Measurements from ENCODE around the gene KRTAP12-4. TPM values are rescaled to one million over a fixed set of nuclear protein-coding genes. Genes with fewer than 3 reads are reported as not detected.

KRTAP12-4 gene, protein sequence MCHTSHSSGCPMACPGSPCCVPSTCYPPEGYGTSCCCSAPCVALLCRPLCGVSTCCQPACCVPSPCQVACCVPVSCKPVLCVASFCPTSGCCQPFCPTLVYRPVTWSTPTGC
- total RNA-seq = not detected

DNA sequence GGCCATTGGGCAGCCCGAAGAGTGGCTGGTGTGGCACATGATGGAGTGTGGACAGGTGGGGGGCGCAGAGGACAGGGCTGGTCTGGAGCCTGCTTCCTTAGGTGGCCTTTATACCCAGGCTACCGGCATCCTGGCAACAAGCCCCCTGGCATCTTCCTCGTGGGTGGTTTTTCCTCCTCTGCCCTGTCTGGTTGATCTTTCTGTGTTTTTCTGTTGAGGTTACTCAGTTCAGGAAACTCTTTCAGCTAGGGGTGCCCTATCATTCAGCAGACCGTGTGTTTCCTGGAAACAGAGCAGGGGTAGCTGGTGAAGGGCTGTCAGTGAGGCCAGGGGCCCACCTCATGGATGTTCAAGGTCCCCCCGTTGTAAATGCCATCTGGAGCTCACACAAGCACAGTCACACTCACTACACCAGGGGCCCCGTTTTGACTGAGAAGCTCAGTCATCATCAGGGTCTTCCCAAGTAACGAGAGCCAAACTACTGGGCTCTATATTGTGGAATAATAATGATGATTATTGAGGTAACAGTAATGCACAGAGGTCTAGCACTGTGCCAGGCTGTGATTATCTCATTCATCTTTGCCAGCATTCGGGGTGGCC is at the start of gene KRTAP12-4:
Gene KRTAP12-4, minus strand, starts transcription at position 84 of the 600 bp plus-strand sequence. Its CDS starts 45 bp downstream, at position 39.

DNA sequence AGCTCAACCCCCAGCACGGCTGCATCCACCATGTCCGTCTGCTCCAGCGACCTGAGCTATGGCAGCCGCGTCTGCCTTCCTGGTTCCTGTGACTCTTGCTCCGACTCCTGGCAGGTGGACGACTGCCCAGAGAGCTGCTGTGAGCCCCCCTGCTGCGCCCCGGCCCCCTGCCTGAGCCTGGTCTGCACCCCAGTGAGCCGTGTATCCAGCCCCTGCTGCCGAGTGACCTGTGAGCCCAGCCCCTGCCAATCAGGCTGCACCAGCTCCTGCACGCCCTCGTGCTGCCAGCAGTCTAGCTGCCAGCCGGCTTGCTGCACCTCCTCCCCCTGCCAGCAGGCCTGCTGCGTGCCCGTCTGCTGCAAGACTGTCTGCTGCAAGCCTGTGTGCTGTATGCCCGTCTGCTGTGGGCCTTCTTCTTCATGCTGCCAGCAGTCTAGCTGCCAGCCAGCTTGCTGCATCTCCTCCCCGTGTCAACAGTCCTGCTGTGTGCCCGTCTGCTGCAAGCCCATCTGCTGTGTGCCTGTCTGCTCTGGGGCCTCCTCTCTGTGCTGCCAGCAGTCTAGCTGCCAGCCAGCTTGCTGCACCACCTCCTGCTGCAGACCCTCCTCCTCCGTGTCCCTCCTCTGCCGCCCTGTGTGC is 42.8 kb upstream of the KRTAP12-4 start, which contains the start of gene KRTAP10-12:
Gene KRTAP10-12, plus strand, starts transcription at position 1 of the 639 bp plus-strand sequence. Its CDS starts 30 bp downstream, at position 31.

DNA sequence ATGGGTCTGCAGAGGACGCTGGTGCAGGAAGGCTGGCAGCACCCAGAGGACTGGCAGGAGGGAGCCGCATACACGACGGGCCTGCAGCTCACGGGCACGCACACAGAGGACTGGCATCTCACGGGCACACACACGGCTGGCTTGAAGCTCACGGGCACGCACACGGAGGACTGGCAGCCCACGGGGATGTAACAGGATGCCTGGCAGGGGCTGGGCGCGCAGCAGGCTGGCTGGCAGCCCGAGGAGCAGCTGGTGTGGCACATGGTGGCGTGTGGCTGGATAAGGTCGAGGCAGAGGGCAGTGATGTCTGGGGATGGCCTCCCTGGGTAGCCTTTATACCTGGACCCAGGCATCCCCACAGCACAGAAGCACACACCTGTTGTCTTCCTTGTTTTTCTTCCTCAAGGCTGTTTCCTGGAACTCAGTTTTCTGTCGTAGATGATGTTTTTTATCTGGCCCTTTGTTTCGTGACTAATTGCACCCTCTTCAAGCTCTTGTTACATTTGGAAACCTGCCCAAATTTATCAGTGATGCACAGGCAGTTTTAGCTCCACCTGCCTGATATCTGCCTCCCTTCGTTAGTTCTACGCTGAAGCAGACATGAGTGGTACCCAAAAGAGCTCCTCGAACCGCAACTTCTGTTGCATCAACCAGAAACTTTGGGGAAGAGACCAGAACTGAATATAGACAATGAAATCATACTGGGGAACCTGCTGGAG is 27.6 kb upstream of the KRTAP12-4 start, which contains the start of gene KRTAP12-1:
Gene KRTAP12-1, minus strand, starts transcription at position 303 of the 719 bp plus-strand sequence. Its CDS starts 40 bp downstream, at position 263.

DNA sequence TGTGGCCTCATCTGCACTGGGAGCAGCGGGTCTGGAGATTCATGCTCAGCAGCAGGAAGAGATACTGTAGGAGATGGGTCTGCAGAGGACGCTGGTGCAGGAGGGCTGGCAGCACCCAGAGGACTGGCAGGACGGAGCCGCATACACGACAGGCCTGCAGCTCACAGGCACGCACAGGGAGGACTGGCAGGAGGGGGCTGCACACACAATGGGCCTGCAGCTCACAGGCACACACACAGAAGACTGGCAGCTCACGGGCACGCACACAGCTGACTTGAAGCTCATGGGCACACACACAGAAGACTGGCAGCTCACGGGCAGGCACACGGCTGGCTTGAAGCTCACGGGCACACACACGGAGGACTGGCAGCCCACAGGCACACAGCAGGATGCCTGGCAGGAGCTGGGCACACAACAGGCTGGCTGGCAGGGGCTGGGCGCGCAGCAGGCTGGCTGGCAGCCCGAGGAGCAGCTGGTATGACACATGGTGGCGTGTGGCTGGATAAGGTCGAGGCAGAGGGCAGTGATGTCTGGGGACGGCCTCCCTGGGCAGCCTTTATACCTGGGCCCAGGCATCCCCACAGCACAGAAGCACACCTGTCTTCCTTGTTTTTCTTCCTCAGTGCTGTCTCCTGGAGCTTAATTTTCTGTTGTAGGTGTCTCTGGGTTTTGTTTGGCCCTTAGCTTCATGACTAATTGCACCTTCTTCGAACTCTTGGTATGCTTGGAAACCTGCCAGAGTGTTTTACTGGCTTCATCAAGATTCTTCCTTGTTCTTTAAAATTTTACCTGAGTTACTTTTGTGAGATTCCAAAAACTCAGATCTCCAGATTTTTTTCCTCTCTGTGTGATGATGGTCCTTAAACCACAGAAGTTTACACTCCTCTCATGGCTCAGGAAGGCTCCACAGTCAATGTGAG is 12.2 kb upstream of the KRTAP12-4 start, which contains the start of gene KRTAP12-2:
Gene KRTAP12-2, minus strand, starts transcription at position 527 of the 920 bp plus-strand sequence. Its CDS starts 41 bp downstream, at position 486.

DNA sequence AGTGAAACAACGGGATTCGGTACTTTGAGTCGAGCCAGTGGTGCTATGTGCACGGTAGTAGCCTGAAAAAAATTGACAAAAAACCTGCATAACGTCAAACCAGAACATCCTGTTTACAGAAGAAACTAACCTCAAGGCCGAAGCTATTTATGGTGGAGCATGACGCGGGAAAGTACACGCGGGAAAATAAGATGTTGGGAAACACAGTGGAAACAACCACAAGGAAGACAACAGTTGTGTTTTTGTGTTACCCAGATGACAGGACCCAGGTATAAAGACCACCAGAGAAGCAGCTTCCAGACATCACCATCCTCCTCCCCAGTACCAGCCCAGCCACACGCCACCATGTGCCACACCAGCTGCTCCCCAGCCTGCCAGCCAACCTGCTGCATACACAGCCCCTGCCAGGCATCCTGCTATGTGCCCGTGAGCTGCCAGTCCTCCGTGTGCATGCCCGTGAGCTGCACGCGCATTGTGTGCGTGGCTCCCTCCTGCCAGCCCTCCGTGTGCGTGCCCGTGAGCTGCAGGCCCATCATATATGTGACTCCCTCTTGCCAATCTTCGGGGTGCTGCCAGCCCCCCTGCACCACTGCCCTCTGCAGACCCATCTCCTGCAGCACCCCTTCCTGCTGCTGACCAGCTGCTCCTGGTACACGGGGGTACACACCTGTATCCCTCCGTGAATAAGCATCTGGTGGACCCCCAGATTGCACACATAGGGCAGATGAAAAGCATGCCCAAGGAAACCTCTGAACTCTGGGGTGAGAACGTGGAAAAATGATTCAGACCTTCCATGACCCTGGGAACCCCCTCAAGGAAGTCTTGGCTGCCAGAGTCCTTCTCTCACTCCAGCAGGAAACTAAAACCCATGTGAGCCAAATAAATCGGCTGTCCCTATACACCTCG is 3.4 kb upstream of the KRTAP12-4 start, which contains the start of gene KRTAP12-3:
Gene KRTAP12-3, plus strand, starts transcription at position 298 of the 906 bp plus-strand sequence. Its CDS starts 48 bp downstream, at position 346.

DNA sequence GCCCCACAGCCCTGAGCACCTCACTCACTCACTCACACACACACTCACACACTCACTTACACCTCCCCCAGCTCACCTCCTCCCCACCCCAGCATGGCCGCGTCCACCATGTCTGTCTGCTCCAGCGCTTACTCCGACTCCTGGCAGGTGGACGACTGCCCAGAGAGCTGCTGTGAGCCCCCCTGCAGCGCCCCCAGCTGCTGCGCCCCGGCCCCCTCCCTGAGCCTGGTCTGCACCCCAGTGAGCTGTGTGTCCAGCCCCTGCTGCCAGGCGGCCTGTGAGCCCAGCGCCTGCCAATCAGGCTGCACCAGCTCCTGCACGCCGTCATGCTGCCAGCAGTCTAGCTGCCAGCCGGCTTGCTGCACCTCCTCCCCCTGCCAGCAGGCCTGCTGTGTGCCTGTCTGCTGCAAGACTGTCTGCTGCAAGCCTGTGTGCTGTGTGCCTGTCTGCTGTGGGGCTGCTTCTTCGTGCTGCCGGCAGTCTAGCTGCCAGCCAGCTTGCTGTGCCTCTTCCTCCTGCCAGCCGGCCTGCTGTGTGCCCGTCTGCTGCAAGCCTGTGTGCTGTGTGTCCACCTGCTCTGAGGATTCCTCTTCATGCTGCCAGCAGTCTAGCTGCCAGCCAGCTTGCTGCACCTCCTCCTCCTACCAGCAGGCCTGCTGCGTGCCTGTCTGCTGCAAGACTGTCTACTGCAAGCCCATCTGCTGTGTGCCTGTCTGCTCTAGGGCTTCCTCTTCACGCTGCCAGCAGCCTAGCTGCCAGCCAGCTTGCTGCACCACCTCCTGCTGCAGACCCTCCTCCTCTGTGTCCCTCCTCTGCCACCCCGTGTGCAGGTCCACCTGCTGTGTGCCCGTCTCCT is 7.9 kb downstream of the KRTAP12-4 start, which contains the start of gene KRTAP10-11:
Gene KRTAP10-11, plus strand, starts transcription at position 49 of the 856 bp plus-strand sequence. Its CDS starts 45 bp downstream, at position 94.

DNA sequence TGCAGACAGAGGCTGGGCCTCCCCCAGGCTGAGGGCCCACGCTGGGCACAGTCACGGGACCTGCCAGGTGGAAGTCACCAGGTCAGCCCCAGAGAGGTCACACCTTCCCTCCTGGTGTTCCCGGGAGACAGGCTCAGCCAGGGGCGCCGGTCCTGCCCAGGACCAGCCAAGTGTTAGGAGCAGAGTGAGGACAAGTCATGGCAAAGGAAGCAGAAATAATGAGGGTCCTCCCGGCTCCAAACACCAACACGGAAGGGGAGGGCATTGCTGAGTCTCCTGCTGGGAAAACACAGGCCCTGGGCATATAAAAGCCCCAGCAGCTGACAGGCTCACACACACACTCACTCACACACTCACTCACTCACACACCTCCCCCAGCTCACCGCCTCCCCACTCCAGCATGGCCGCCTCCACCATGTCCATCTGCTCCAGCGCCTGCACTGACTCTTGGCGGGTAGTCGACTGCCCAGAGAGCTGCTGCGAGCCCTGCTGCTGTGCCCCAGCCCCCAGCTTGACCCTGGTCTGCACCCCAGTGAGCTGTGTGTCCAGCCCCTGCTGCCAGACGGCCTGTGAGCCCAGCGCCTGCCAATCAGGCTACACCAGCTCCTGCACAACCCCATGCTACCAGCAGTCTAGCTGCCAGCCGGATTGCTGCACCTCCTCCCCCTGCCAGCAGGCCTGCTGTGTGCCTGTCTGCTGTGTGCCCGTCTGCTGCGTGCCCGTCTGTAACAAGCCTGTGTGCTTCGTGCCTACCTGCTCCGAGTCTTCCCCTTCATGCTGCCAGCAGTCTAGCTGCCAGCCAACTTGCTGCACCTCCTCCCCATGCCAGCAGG is 17.2 kb downstream of the KRTAP12-4 start, which contains the start of gene KRTAP10-10:
Gene KRTAP10-10, plus strand, starts transcription at position 339 of the 833 bp plus-strand sequence. Its CDS starts 62 bp downstream, at position 401.

DNA sequence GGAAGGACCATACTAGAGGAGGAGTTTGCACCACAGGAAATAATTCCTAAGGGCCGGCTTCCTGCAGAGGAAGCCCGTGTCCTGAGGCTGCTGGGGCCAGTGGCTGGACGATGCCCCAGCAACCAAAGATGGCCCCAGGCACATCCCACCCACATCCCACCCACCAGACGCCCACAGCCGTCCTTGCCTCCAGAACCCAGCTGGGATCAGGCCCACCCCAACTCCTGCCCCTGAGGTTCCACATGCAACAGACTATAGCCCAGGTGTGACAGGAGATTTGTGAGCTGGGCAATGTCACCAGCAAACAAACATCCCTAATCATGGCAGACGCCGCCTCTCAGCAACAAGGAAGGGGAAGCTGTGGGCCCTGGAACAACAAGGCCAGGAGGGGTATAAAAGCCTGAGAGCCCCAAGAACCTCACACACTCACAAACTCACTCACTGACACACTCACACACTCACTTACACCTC is 27.8 kb downstream of the KRTAP12-4 start, which contains the start of gene KRTAP10-9:
Gene KRTAP10-9, plus strand, starts transcription at position 421 of the 471 bp plus-strand sequence. CDS start 79 bp downstream, outside the sequence.

DNA sequence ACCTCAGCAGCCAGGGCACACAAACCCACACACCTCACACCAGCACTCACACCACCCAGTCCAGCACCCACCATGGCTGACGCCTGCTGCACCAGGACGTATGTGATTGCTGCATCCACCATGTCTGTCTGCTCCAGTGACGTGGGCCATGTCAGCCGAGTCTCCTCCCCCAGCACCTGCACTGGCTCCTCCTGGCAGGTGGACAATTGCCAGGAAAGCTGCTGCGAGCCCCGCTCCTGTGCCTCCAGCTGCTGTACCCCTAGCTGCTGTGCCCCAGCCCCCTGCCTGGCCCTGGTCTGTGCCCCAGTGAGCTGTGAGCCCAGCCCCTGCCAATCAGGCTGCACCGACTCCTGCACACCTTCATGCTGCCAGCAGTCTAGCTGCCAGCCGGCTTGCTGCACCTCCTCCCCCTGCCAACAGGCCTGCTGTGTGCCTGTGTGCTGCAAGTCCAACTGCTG is 42.4 kb downstream of the KRTAP12-4 start, which contains the start of gene KRTAP10-8:
Gene KRTAP10-8, plus strand, starts transcription at position 51 of the 458 bp plus-strand sequence. Its CDS starts 22 bp downstream, at position 73.

Other genes with a start within 250 kb of the KRTAP12-4 start
- gene LRRC3, start 199.1 kb downstream of the KRTAP12-4 start, total RNA-seq = 3.4 TPM
- gene KRTAP10-1, start 114.5 kb downstream of the KRTAP12-4 start, total RNA-seq = not detected
- gene KRTAP10-2, start 103.2 kb downstream of the KRTAP12-4 start, total RNA-seq = not detected
- not detected for gene KRTAP10-3, start 95.9 kb downstream of the KRTAP12-4 start, total RNA-seq
- not detected for gene KRTAP10-4, start 80.9 kb downstream of the KRTAP12-4 start, total RNA-seq
- gene KRTAP10-5, start 74.1 kb downstream of the KRTAP12-4 start, total RNA-seq = not detected
- not detected for gene KRTAP10-6, start 62.2 kb downstream of the KRTAP12-4 start, total RNA-seq
- not detected for gene KRTAP10-7, start 54.1 kb downstream of the KRTAP12-4 start, total RNA-seq
- gene KRTAP10-8, start 42.6 kb downstream of the KRTAP12-4 start, total RNA-seq = not detected
- gene KRTAP10-9, start 27.6 kb downstream of the KRTAP12-4 start, total RNA-seq = not detected
- gene KRTAP10-10, start 17.3 kb downstream of the KRTAP12-4 start, total RNA-seq = not detected
- gene KRTAP10-11, start 8.2 kb downstream of the KRTAP12-4 start, total RNA-seq = not detected
- not detected for gene KRTAP12-3, start 3.3 kb upstream of the KRTAP12-4 start, total RNA-seq
- not detected for gene KRTAP12-2, start 12.3 kb upstream of the KRTAP12-4 start, total RNA-seq
- gene KRTAP12-1, start 27.5 kb upstream of the KRTAP12-4 start, total RNA-seq = not detected
- gene KRTAP10-12, start 42.5 kb upstream of the KRTAP12-4 start, total RNA-seq = not detected
- gene TSPEAR, start 56.9 kb upstream of the KRTAP12-4 start, total RNA-seq = not detected
- 73.3 TPM for gene UBE2G2, start 147.2 kb upstream of the KRTAP12-4 start, total RNA-seq
- 59.3 TPM for gene SUMO3, start 163.4 kb upstream of the KRTAP12-4 start, total RNA-seq
- gene PTTG1IP, start 219.0 kb upstream of the KRTAP12-4 start, total RNA-seq = 172 TPM

Measured in camera-type eye (tissue), 1 donor.